ENCODE data around the gene WNT11.

- no peak for TF ChIP-seq CTCF (IDR thresholded peaks at IDR 0.05)
- no peak for TF ChIP-seq EZH2 (IDR thresholded peaks at IDR 0.05)
Measured at GRCh38 chr11:76190376-76190775, 15.9 kb downstream of the WNT11 start.
